UCSD-AML1 (cell line): Measurements from ENCODE around the gene PLA2G6.
A peak's percentile ranks its signal among the peaks of the same experiment; 100 is the strongest.
"Not testable (repeated sequence)": the region's sequence is repeated elsewhere in the genome, so short reads cannot be mapped to it uniquely, and the experiment has no call there.

Experiments
- DNase-seq: peaks from one replicate; lab custom pipeline; 2025; ENCODE audit not compliant: unreplicated experiment; lab: John Stamatoyannopoulos, UW

The PLA2G6 gene

DNA sequence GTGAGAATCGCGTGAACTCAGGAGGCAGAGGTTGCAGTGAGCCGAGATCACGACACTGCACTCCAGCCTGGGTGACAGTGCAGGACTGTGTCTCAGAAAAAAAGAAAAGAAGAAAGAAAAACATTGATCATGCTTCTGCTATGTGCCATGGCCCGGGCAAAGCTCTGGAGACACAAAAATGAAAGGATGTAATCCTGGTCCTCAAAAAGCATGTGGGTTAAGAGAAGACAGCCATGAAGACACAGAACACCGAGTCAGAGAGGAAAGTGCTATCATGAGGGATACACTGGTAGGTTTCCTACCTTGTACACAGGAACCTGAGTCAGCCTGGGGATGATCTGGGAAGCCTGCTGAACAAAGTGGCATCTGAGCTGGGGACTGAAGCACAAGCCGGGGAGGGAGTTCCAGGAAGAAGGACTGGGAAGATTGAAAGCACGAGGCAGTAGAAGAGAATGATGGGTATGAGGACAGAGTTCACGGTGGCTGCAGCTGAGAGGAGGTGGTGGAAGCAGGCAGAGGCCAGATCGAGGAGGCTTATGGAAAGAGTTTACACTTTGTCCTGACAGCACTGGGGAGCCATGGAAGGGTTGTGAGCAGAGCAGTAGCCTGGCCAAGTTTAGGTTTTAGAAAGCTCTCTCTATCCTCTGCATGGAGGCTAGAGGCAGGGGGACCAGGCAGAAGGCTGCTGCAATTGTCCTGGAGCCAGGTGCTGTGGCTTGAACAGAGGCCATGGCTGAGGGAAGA is 10.3 kb upstream of the PLA2G6 start:
- no peak for DNase-seq

DNA sequence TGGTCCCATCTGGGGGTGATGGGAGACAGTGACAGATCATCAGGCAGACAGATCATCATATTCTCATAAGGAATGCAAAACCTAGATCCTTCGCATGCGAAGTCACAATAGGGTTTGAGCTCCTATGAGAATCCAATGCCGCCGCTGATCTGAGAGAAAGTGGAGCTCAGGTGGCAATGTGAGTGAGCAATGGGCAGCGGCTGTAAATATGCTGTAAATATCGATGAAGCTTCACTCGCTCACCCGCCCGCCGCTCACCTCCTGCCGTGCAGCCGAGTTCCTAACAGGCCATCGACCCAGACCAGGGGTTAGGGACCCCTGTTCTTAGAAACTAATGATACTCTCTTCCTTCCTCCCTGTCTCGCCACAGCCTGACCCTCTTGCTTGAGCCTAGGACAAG is 9.4 kb upstream of the PLA2G6 start:
- no peak for DNase-seq

DNA sequence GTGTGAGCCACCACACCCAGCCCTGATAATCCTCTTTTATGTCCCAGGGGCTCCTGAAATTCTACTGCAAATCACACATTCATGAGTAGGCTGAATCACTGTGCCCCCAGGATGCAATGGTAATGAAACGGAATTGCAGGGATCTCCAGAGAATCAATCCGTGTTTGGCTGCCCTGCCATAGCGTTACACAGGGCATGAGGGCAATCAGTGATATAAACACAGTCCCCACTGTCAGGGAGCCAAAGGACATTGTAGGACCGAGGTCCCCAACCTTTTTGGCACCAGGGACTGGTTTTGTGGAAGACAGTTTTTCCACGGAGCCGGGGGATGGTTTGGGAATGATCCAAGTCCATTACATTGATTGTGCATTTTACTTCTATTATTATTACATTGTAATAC is 9.0 kb upstream of the PLA2G6 start:
- DNase-seq: no peak

- no peak for DNase-seq
Observed at GRCh38 chr22:38189104-38189503, 7.5 kb upstream of the PLA2G6 start.

DNA sequence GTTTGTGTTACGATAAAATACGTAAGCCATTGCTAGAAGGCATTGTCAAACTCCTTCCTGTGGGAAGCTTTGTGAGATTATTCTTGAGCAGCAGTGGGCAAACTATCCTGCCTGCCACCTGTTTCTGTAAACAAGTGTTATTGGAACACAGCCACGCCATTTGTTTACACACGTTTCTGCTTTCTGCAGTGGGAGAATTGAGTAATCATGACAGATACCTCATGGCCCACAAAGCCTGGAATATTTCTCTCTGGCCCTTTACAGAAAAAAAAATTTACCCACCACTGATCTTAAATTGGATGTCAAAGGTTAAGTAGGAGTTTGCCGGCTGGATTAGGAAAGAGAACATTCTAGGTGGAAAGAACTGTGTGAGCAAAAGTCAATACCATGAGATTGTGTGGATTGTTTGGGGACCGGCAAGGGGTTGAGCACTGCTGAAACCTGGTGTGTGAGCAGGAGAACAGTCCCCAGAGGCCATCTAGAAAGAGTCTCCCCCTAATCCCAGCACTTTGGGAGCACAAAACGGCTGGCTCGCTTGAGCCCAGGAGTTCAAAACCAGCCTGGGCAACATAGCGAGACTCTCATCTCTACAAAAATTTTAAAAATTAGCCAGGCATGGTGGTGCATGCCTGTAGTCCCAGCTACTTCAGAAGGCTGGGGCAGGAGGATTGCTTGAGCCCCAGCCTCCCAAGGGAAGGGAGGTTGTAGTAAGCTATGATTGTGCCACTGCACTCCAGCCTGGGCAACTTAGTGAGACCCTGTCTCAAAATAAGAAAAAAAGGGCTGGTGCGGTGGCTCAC is 6.0 kb upstream of the PLA2G6 start:
- DNase-seq: no peak

DNA sequence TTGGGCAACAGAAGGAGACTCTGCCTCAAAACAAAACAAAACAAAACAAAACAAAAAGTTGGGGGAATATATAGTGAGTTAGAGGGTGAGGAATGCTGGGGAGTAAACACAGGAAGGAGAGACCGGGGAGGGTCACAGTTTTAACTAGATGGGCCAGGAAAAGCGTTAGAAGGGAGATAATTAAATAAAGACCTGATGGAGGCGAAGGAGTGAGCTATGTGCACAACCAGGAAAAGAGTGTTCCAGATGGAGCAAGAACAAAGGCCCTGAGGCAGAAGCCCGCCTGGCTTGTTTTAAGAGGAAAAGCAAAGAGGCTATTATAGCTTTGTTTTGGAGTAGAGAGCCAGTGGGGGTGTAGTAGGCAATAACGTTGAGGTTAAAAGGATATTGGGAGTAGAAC is 4.8 kb upstream of the PLA2G6 start:
- no peak for DNase-seq

DNA sequence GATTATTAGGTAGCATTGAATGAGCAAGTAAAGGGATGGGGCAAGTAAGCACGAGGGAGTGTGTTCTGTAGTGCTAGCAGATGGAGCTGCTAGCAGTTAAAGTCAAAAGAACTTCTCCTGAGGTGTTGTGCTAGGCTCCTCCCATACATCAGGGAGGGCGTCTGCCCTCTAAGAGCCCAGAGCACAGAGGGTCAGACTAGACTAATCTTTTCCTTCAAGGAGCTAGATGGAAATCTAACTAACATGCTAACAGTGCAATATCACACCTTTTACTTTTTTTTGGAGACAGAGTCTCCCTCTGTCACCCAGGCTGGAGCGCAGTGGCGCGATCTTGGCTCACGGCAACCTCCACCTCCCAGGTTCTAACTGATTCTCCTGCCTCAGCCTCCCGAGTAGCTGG is 3.2 kb upstream of the PLA2G6 start:
- DNase-seq: no peak

DNA sequence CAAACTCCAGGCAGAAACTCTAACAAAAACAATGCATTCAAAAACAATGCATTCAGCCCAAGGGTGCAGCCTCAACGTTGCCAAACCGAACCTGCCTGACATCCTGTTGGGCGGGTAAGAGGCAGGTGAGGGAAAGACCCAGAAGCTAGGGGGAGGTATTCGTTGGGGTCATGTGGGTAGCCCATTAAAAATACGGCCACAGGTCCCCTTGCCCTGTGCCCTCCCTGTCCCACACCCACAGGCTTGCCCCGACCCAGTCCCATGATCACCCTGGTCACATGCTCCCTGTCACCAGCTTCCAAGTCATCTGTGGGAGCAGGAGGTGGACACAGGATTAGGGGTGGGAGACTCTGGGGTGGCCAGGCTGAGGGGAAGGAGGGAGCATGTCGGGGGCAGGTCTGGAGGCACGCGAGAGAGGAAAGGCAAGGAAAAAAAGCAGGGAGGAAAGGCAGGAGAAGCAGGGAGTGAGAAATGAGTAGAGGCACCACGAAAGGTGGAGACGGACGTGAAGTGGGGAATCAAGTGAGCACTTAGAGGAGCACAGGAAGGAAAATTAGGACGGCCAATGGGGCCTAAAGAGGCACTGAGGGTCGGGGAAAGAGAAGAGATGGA is 683 bp downstream of the PLA2G6 start:
- DNase-seq: peak; percentile 52

GRCh38 chr22:38178605-38178937 is 3.1 kb downstream of the PLA2G6 start:
- not testable (repeated sequence) for DNase-seq

- DNase-seq: no peak
Observed at GRCh38 chr22:38177926-38178604, 3.6 kb downstream of the PLA2G6 start.

GRCh38 chr22:38177571-38177925 is 4.1 kb downstream of the PLA2G6 start:
- not testable (repeated sequence) for DNase-seq

GRCh38 chr22:38177044-38177443 is 4.6 kb downstream of the PLA2G6 start:
- DNase-seq: no peak

- peak; percentile 90 for DNase-seq
Observed at GRCh38 chr22:38176170-38176741, 5.4 kb downstream of the PLA2G6 start.

DNA sequence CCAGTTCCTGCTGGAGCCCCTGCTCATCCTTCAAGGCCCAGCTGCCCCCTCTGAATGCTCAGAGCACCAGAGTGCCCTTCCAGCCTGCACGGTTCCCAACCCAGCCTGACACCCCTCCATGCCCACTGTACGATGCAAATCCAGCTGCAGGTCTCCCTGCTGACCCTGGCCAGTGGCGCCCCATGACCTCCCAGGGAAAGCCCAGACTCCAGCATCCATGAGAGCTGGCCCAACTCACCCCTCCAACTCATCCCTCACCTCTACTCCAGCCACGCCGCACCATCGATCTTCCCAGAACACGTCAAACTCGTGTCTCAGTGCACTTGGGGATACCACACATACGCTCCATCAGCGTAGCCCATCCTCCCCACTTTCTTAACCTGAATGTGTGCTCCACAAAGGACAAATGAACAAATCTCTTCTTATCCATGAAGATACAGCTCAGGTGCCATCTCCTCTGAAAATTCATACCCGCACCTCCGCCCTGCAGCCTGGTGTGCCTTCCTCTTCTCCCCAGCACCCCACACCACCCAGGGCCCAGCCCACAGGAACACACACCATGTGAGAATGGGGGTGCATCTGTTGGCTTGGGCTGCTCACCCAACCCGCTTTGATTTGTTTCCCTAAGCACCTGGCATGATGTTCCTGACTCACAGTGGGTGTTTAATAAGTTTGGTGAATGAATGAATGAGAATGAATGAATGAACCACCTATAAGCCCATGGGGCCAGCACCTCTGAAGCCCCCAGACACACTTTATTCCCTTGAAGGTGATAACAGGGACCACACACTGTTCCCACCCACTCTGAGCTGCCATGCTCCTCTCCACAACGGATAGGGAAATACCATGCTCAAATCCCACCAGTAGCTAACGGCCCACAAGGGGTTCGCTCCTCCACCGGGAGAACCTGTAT is 6.2 kb downstream of the PLA2G6 start:
- DNase-seq: no peak

DNA sequence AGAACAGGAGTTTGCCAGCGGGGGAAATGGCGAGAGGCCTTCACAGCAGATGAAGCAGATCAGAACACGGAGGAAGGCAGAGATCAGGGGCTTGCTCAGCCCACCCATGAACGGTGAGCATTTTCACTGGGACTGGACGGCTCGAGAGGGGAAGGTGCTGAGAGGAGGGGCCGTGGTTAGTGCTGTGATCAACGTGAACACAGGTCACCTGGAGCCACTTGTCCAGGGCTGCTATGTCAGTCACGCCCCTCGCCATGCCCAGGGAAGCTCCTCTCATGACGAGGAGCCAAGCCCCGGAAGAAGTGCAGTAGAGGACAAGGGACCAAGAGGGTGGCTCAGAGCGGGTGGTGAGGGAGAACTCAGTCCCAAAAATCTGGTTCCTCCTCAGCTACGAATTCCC is 7.0 kb downstream of the PLA2G6 start:
- DNase-seq: no peak

DNA sequence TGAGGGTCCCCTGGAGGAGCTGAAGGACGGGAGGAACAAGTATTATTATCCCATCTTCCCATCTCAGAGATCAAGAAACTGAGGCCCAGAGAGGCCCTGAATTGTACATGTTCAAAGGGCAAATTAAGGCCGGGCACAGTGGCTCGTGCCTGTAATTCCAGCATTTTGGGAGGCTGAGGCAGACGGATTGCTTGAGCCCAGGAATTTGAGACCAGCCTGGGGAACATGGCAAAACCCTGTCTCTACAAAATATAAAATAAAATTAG is 8.1 kb downstream of the PLA2G6 start:
- no peak for DNase-seq

- peak; percentile 82 for DNase-seq
Observed at GRCh38 chr22:38172832-38173640, 8.6 kb downstream of the PLA2G6 start.

- no peak for DNase-seq
Observed at GRCh38 chr22:38171927-38172831, 9.5 kb downstream of the PLA2G6 start.

GRCh38 chr22:38170469-38170868 is 11.2 kb downstream of the PLA2G6 start:
- DNase-seq: no peak
